ENCODE results near the gene KCNK15. TPM values are rescaled to one million over a fixed set of nuclear protein-coding genes. Genes with fewer than 3 reads are reported as not detected.
"Not testable (repeated sequence)": the region's sequence is repeated elsewhere in the genome, so short reads cannot be mapped to it uniquely, and the experiment has no call there.

Gene KCNK15
- total RNA-seq, 4 donors from 2014 or later = 3.6 to 5.6 (median 5.0) TPM

GRCh38 chr20:44761423-44761822 lies 15.8 kb downstream of the KCNK15 start:
- intact Hi-C loops (cut with DNase I) = no loop called here

GRCh38 chr20:44762466-44763140 lies 16.9 kb downstream of the KCNK15 start:
- H3K27ac ChIP-seq (replicated peaks in 1 of 4) = peak overlapping the region; percentile 51 to 71 (median 60)
- 48% methylated on average over 7 of the region's 10 CpGs for WGBS
- no peaks in the 10 kb centered on the region for H3K9me3 ChIP-seq
- no peaks in the 10 kb centered on the region for H3K36me3 ChIP-seq
- no peak overlapping the region for H3K4me3 ChIP-seq
- intact Hi-C loops (cut with DNase I) = no loop called here
- H3K4me1 ChIP-seq = peaks cover 5 to 18% (median 12%) of the 10 kb centered on the region in 4 donors
- H3K27me3 ChIP-seq = peaks cover 0 to 17% (median 0%) of the 10 kb centered on the region in 4 donors
- TF ChIP-seq CTCF (IDR thresholded peaks at IDR 0.05) = no peak
- TF ChIP-seq POLR2AphosphoS5 (IDR thresholded peaks at IDR 0.05) = peak in 1 of 2 donors; percentile 12
- no peak for DNase-seq (ENCODE audit: extremely low spot score)

More at GRCh38 chr20:44761423-44761822, 15.8 kb downstream of the KCNK15 start:
- Histone ChIP-seq H3K27me3 (peaks cover 0 to 5% (median 0%) of the 10 kb centered on the region in 4 donors), H3K4me3 (no peak overlapping the region), H3K36me3 (no peaks in the 10 kb centered on the region), H3K4me1 (peaks cover 5 to 18% (median 12%) of the 10 kb centered on the region in 4 donors), H3K9me3 (no peaks in the 10 kb centered on the region), H3K27ac (replicated peaks in 1 of 4) (peak overlapping the region in 2 of 4 donors; percentile 58 to 71)
- whole genome bisulfite sequencing = 0% methylated on average over 2 of the region's 3 CpGs
- TF ChIP-seq CTCF (IDR thresholded peaks at IDR 0.05) = no peak
- no peak for TF ChIP-seq POLR2A (IDR thresholded peaks at IDR 0.05; ENCODE audit: low read depth)
- no peak for TF ChIP-seq POLR2AphosphoS5 (IDR thresholded peaks at IDR 0.05)
- no peak for TF ChIP-seq EP300 (IDR thresholded peaks at IDR 0.05)
- no peak for DNase-seq (ENCODE audit: extremely low spot score)

- DNase-seq (ENCODE audit: extremely low spot score); H3K27ac ChIP-seq (replicated peaks in 1 of 4); intact Hi-C loops (cut with DNase I); H3K4me3 ChIP-seq; H3K36me3 ChIP-seq; H3K9me3 ChIP-seq: not testable (repeated sequence)
- Histone ChIP-seq H3K27me3 (peaks cover 0 to 29% (median 0%) of the 10 kb centered on the region in 4 donors), H3K4me1 (peaks cover 5 to 18% (median 12%) of the 10 kb centered on the region in 4 donors)
- 87% methylated on average over 3 of the region's 3 CpGs for WGBS
Measured at GRCh38 chr20:44763798-44764197, 18.1 kb downstream of the KCNK15 start.

GRCh38 chr20:44765091-44765490 lies 19.4 kb downstream of the KCNK15 start:
- Histone ChIP-seq H3K36me3 (no peaks in the 10 kb centered on the region), H3K4me1 (peaks cover 5 to 18% (median 12%) of the 10 kb centered on the region in 4 donors), H3K9me3 (no peaks in the 10 kb centered on the region), H3K27ac (replicated peaks in 1 of 4) (no peak overlapping the region), H3K27me3 (peaks cover 0 to 39% (median 0%) of the 10 kb centered on the region in 4 donors), H3K4me3 (no peak overlapping the region)
- no peak for DNase-seq (ENCODE audit: extremely low spot score)
- TF ChIP-seq POLR2AphosphoS5 (IDR thresholded peaks at IDR 0.05) (no peak), EP300 (IDR thresholded peaks at IDR 0.05) (no peak), CTCF (IDR thresholded peaks at IDR 0.05) (no peak), POLR2A (IDR thresholded peaks at IDR 0.05; ENCODE audit: low read depth) (no peak)
- intact Hi-C loops (cut with DNase I) = no loop called here
- WGBS = 61% methylated on average over 4 of the region's 4 CpGs

- WGBS = 73% methylated on average over 7 of the region's 7 CpGs
- Histone ChIP-seq H3K4me3 (no peak overlapping the region), H3K27me3 (peaks cover 0 to 46% (median 0%) of the 10 kb centered on the region in 4 donors), H3K4me1 (peaks cover 5 to 18% (median 12%) of the 10 kb centered on the region in 4 donors), H3K36me3 (no peaks in the 10 kb centered on the region), H3K27ac (replicated peaks in 1 of 4) (no peak overlapping the region), H3K9me3 (no peaks in the 10 kb centered on the region)
- TF ChIP-seq POLR2A (IDR thresholded peaks at IDR 0.05; ENCODE audit: low read depth) (no peak), POLR2AphosphoS5 (IDR thresholded peaks at IDR 0.05) (no peak), CTCF (IDR thresholded peaks at IDR 0.05) (no peak), EP300 (IDR thresholded peaks at IDR 0.05) (no peak)
- intact Hi-C loops (cut with DNase I) = no loop called here
- DNase-seq (ENCODE audit: extremely low spot score) = no peak
Measured at GRCh38 chr20:44765701-44766347, 20.2 kb downstream of the KCNK15 start.
